Panc1 (cell line): ENCODE results near the gene WNK1. TPM values are rescaled to one million over a fixed set of nuclear protein-coding genes. Genes with fewer than 3 reads are reported as not detected.
A peak's percentile ranks its signal among the peaks of the same experiment; 100 is the strongest.

Source experiments
- ATAC-seq: fragments of 200-7000 bp; cut with Tn5 transposase; 2 replicates; pipeline ENCODE4 v1.9.1; 2020; ENCODE audit warnings: mild to moderate bottlenecking, moderate library complexity
- BruUV-seq: library from RNA; stranded (reverse); fragments of 400-500 nt; replicated peaks from 2 replicates; lab custom pipeline; 2021; lab: Mats Ljungman, UMichigan
- CTCF ChIA-PET: fragments of 300-600 bp; sonication (Branson Sonifier 250); formaldehyde crosslinking; loops from one replicate; lab custom pipeline; 2022; ENCODE audit warnings: antibody characterized with exemption; lab: Charles Lee
- POLR2A ChIA-PET: fragments of 300-600 bp; sonication (Branson Sonifier 250); formaldehyde crosslinking; loops from one replicate; lab custom pipeline; 2022; ENCODE audit warnings: antibody characterized with exemption; lab: Charles Lee
- DNase-seq: peaks from one replicate; pipeline ENCODE4 v3.0.0-alpha.2; 2010; ENCODE audit warnings: low read depth, low spot score
- H3K27ac ChIP-seq: 2 replicates; pipeline ENCODE4 v1.5.1; 2011; ENCODE audit warnings: mild to moderate bottlenecking, low read length, inconsistent platforms
- H3K27me3 ChIP-seq: fragments of 200-500 bp; sonication (Bioruptor generic); 2 replicates; pipeline ENCODE4 v1.6.0; 2014; ENCODE audit warnings: low read length, inconsistent platforms; ENCODE audit not compliant: control insufficient read depth, insufficient read depth
- H3K36me3 ChIP-seq: fragments of 200-500 bp; sonication (Bioruptor generic); 2 replicates; pipeline ENCODE4 v1.5.1; 2014; ENCODE audit warnings: inconsistent platforms, mild to moderate bottlenecking, low read length, moderate library complexity; ENCODE audit not compliant: control insufficient read depth, insufficient read depth
- H3K4me1 ChIP-seq: 2 replicates; pipeline ENCODE4 v1.5.1; 2011; ENCODE audit warnings: inconsistent platforms, mild to moderate bottlenecking, low read length, moderate library complexity; ENCODE audit not compliant: control insufficient read depth, insufficient read depth
- H3K4me3 ChIP-seq, 2 experiments: 2 replicates each; pipeline ENCODE4 v1.5.1; 2011 to 2012; ENCODE audit warnings: low read depth in 2 of 2, low read length in 2 of 2, mild to moderate bottlenecking in 2 of 2, inconsistent platforms in 1 of 2, moderate library complexity in 1 of 2
- H3K9me3 ChIP-seq: fragments of 200-500 bp; sonication (Bioruptor generic); 2 replicates; pipeline ENCODE4 v1.5.1; 2014; ENCODE audit warnings: low read depth, mild to moderate bottlenecking, inconsistent platforms, low read length, moderate library complexity; ENCODE audit not compliant: control insufficient read depth, insufficient read depth
- CTCF ChIP-seq: fragments of 450-650 bp; IDR thresholded peaks from 2 replicates; pipeline ENCODE4 v1.5.1; 2017; ENCODE audit warnings: mild to moderate bottlenecking
- POLR2AphosphoS5 ChIP-seq: IDR thresholded peaks from 2 replicates; pipeline ENCODE4 v1.6.1; 2012; ENCODE audit warnings: mild to moderate bottlenecking, low read depth, low read length, moderate library complexity
- REST ChIP-seq, 2 experiments: IDR thresholded peaks; 2 replicates each; pipeline ENCODE4 v1.6.1; 2011 to 2012; ENCODE audit warnings: low read depth in 2 of 2, control low read depth in 1 of 2, low read length in 1 of 2, mild to moderate bottlenecking in 1 of 2, moderate library complexity in 1 of 2; ENCODE audit not compliant: insufficient read depth in 1 of 2
- SIN3A ChIP-seq: IDR thresholded peaks from 2 replicates; pipeline ENCODE4 v1.6.1; 2012; ENCODE audit warnings: low read depth, mild to moderate bottlenecking, low read length, moderate library complexity, borderline replicate concordance; ENCODE audit not compliant: insufficient read depth
- TCF7L2 ChIP-seq: IDR thresholded peaks from 2 replicates; pipeline ENCODE4 v1.6.1; 2011; ENCODE audit warnings: mild to moderate bottlenecking, low read depth, low read length, inconsistent platforms
- in situ Hi-C: cut with HindIII; loops from 2 replicates; pipeline ENCODE4 v1.10.0; 2016; ENCODE audit warnings: low sequenced_read_pairs, low pct_unique_long_range_greater_than_20kb
- intact Hi-C: fragments of 100-400 bp; cut with micrococcal nuclease; formaldehyde crosslinking; loops from one replicate; pipeline ENCODE4 v1.10.0; 2022; ENCODE audit not compliant: unreplicated experiment
- total RNA-seq: library from RNA; stranded (reverse); gene quantifications from one replicate; pipeline ENCODE4 v1.2.1, GENCODE V29; 2021; ENCODE audit not compliant: unreplicated experiment

WNK1 gene
- total RNA-seq, 1 experiment from 2014 or later: 181 TPM

- TF ChIP-seq SIN3A (no peak), POLR2AphosphoS5 (no peak), CTCF (peak; percentile 21), REST (IDR thresholded peaks at IDR 0.05; ENCODE audit: insufficient read depth in 1 of 2, low read depth in 2 of 2, low read length in 1 of 2) (no peak), TCF7L2 (no peak)
- no TSS peak for BruUV-seq
- in situ Hi-C loops: no loop called here
- Histone ChIP-seq H3K36me3 (no peaks in the 10 kb centered on the region), H3K4me3 (peak overlapping the region; percentile 69 to 90), H3K4me1 (peaks cover 12% of the 10 kb centered on the region), H3K27ac (peak overlapping the region; percentile 76; the same call in 1 of the 2 replicates), H3K27me3 (no peaks in the 10 kb centered on the region), H3K9me3 (no peaks in the 10 kb centered on the region)
- ChIA-PET POLR2A (no interaction called here), CTCF (interaction anchor here (0.6 to 1.9 kb wide), 3 partner anchors 63 to 200 kb away, joined by 4 to 9 read pairs (median 9); no protein-coding TSS in a partner anchor)
- DNase-seq (no peak), ATAC-seq (peak; percentile 52)
- intact Hi-C loops: loop anchor here (10.0 kb wide), 1 partner anchor 108 kb away; no protein-coding TSS in a partner anchor
Measured at GRCh38 chr12:752695-753610, 574 bp downstream of the WNK1 start.

GRCh38 chr12:753611-754472 is 1.5 kb downstream of the WNK1 start:
- no peaks in the 10 kb centered on the region for H3K36me3 ChIP-seq
- peak overlapping the region; percentile 69 to 90 for H3K4me3 ChIP-seq
- intact Hi-C loops: loop anchor here (2.0 to 10.0 kb wide), 2 partner anchors 109 to 181 kb away; no protein-coding TSS in a partner anchor
- DNase-seq (no peak), ATAC-seq (no peak)
- ChIA-PET CTCF (no interaction called here), POLR2A (no interaction called here)
- H3K27me3 ChIP-seq: no peaks in the 10 kb centered on the region
- in situ Hi-C loops: no loop called here
- no TSS peak for BruUV-seq
- H3K4me1 ChIP-seq: peaks cover 12% of the 10 kb centered on the region
- TF ChIP-seq TCF7L2 (no peak), SIN3A (no peak), REST (IDR thresholded peaks at IDR 0.05; ENCODE audit: insufficient read depth in 1 of 2, low read depth in 2 of 2, low read length in 1 of 2) (no peak), POLR2AphosphoS5 (no peak), CTCF (no peak)
- peak overlapping the region; percentile 76 for H3K27ac ChIP-seq
- H3K9me3 ChIP-seq: no peaks in the 10 kb centered on the region
